Amygdala (tissue), 56 donors: ENCODE data around the gene PAXIP1.

ENCODE experiments used
- DNase-seq, 56 donors: peaks; one replicate each; lab custom pipeline; 2025; lab: John Stamatoyannopoulos, UW

The PAXIP1 gene

DNA sequence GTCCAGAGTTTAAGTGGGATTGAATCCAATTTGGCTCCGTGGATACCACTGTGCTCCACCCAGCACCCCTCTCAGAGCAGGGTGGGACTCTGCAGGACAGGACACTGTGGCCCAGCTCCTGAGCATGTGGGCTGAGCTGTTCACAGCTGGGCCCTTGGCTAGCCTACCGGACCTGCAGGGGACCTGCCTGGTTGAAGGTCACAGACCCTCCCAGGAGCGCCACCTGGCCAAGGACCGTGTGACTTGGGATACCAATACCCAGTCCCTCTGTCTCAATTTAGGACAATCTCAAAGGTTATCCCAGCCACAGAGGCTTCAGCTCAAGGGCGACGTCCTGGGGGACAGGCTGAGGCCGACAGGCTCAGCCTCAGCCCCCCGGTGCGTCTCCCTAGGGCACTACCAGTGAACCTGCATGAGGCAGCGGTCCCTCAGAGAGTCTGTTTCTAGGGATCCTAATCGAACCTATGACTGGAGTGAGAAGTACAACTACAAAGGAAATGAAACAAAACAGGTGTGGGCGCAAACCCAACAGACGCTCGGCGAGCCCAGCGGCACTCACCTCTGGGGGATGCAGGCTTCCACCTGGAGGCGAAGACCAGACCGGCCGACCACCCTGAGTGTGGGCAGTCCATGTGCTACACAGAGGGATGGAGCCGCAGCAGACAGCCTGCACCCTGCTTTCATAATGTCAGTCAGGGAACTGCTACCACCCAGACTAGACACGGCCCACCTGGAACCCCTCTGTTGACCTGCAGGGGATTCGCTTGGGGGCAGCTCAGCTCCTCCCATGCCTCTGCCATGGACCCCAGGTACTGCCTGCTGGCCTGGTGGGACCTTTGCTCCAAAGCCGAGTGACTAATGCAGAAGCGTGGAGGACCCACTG, 103.7 kb downstream of the PAXIP1 start:
- DNase-seq, result no peak

DNA sequence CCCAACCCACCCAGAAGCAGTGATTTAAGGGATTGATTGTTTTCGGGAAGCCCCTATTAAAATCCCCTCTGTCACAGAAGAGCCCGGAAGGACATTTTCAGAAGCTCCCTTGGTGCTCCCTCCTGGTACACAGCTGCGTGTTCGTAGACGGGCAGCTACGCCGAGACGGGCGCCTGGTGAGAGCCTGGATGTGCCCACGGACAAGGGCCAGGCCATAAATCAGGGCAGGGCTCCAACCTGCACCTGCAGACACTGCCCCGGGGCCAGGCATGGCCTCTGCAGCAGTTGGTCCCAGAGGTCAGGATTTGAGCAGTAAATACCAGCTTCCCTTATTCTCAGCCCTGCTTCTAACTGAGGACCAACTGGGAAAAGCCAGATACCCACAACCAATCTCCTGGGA, 106.8 kb downstream of the PAXIP1 start:
- no peak for DNase-seq
